VCaP (cell line): ENCODE results near the gene MPP2.
"Not testable (repeated sequence)": the region's sequence is repeated elsewhere in the genome, so short reads cannot be mapped to it uniquely, and the experiment has no call there.

Experiments
- H3K27ac ChIP-seq: fragments of 450-650 bp; 2 replicates; pipeline ENCODE4 v1.5.1; 2017
- CTCF ChIP-seq: fragments of 450-650 bp; conservative IDR thresholded peaks from 2 replicates; pipeline ENCODE4 v1.5.1; 2017; ENCODE audit warnings: mild to moderate bottlenecking, moderate library complexity

The MPP2 gene

DNA sequence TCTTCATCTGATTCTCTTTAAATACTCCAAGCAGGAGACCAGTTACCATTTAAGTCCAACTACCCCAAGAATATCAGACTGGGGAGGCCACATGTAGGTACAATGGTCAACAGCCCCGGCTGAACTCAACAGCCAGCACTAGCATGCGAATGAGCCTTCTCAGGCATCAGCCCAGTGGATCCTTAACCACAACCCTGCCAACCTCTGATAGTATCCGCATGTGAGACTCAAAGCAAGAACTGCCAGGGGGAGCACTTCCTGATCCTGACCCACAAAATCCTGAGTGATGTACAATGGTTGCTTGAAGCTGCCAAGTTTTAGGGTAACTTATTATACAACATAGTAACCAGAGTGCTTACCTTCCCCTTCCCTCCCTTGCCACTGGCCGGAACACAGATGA is 42.4 kb upstream of the MPP2 start:
- TF ChIP-seq CTCF = no peak
- H3K27ac ChIP-seq = no peak overlapping the region

GRCh38 chr17:43946781-43947180 is 39.4 kb upstream of the MPP2 start:
- H3K27ac ChIP-seq = no peak overlapping the region
- no peak for TF ChIP-seq CTCF

- TF ChIP-seq CTCF = no peak
- H3K27ac ChIP-seq = no peak overlapping the region
Observed at GRCh38 chr17:43945074-43945829, 37.9 kb upstream of the MPP2 start.

- no peak within 1 kb of the TSS for H3K27ac ChIP-seq
- no peak for TF ChIP-seq CTCF
Observed at GRCh38 chr17:43942051-43942685, 34.8 kb upstream of the MPP2 start, which contains the start of gene PPY. Gene PPY, minus strand, starts transcription at chr17:43942476. Its CDS starts 822 bp downstream, at chr17:43941654.

DNA sequence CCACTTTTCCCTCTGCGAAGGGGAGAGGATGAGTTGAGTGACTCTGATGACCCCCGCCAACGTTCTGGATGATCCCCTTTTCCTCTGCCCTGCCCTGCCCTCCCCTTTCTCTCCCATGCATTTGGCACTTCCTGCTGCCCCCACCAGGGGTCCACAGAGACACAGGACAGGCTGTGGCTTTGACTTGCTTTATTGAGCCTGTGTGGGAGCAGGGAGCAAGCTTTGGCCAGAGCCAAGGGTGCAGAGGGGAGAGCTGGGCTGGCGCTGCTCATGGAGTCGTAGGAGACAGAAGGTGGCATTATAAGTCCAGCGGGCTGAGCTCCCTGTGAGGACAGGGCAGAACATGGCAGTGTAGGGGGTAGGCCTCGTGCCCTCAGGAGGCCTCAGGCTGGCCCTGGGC is 33.3 kb upstream of the MPP2 start:
- no peak overlapping the region for H3K27ac ChIP-seq
- peak; percentile 53 for TF ChIP-seq CTCF

GRCh38 chr17:43939886-43940285 is 32.5 kb upstream of the MPP2 start:
- H3K27ac ChIP-seq = no peak overlapping the region
- no peak for TF ChIP-seq CTCF

DNA sequence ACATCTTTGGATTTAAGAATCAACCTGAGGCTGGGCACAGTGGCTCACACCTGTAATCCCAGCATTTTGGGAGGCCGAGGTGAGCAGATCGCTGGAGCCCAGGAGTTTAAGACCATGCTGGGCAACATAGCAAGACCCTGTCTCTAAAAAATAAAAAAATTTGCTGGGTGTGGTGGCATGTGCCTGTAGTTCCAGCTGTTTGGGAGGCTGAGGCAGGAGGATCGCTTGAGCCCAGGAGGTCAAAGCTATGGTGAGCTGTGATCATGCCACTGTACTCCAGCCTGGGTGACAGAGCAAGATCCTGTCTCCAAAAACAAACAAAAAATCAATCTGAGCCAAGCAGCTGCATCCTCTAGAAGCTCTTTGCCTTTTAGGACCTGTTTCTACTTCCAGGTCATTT is 32.1 kb upstream of the MPP2 start:
- H3K27ac ChIP-seq = not testable (repeated sequence)

GRCh38 chr17:43938838-43939182 is 31.5 kb upstream of the MPP2 start:
- no peak overlapping the region for H3K27ac ChIP-seq
- TF ChIP-seq CTCF = no peak
